ENCODE results near the gene UHRF1.

DNA sequence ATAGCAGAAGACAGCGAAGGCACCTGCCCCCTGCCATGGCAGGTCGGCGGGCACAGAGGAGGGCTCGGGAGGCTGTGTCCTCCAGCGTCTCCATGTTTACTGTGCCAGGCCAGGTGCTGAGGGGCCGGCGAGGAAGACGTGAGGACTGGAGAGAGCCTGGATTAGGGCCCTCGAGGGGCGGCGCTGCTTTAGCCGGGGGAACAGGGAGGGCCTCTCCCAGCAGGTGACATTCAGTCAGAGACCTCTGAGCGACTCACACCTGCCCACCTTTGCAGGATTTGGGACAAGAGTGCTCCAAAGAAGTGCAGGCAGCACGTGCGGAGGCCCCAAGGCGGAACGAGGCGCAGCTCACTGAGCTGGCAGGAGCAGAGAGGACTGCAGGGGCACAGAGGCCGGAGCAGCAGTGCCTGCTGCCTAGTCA, 77.2 kb downstream of the UHRF1 start:
- TF ChIP-seq, protein P1, sequence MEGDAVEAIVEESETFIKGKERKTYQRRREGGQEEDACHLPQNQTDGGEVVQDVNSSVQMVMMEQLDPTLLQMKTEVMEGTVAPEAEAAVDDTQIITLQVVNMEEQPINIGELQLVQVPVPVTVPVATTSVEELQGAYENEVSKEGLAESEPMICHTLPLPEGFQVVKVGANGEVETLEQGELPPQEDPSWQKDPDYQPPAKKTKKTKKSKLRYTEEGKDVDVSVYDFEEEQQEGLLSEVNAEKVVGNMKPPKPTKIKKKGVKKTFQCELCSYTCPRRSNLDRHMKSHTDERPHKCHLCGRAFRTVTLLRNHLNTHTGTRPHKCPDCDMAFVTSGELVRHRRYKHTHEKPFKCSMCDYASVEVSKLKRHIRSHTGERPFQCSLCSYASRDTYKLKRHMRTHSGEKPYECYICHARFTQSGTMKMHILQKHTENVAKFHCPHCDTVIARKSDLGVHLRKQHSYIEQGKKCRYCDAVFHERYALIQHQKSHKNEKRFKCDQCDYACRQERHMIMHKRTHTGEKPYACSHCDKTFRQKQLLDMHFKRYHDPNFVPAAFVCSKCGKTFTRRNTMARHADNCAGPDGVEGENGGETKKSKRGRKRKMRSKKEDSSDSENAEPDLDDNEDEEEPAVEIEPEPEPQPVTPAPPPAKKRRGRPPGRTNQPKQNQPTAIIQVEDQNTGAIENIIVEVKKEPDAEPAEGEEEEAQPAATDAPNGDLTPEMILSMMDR (IDR thresholded peaks at IDR 0.05), result no peak
- TF ChIP-seq SIN3A (IDR thresholded peaks at IDR 0.05; ENCODE audit: borderline replicate concordance, insufficient read depth, low read depth, low read length) (no peak), TCF7L2 (IDR thresholded peaks at IDR 0.05; ENCODE audit: low read depth, low read length) (no peak), POLR2AphosphoS5 (IDR thresholded peaks at IDR 0.05; ENCODE audit: low read depth, low read length) (no peak)
- TF ChIP-seq, protein P2, sequence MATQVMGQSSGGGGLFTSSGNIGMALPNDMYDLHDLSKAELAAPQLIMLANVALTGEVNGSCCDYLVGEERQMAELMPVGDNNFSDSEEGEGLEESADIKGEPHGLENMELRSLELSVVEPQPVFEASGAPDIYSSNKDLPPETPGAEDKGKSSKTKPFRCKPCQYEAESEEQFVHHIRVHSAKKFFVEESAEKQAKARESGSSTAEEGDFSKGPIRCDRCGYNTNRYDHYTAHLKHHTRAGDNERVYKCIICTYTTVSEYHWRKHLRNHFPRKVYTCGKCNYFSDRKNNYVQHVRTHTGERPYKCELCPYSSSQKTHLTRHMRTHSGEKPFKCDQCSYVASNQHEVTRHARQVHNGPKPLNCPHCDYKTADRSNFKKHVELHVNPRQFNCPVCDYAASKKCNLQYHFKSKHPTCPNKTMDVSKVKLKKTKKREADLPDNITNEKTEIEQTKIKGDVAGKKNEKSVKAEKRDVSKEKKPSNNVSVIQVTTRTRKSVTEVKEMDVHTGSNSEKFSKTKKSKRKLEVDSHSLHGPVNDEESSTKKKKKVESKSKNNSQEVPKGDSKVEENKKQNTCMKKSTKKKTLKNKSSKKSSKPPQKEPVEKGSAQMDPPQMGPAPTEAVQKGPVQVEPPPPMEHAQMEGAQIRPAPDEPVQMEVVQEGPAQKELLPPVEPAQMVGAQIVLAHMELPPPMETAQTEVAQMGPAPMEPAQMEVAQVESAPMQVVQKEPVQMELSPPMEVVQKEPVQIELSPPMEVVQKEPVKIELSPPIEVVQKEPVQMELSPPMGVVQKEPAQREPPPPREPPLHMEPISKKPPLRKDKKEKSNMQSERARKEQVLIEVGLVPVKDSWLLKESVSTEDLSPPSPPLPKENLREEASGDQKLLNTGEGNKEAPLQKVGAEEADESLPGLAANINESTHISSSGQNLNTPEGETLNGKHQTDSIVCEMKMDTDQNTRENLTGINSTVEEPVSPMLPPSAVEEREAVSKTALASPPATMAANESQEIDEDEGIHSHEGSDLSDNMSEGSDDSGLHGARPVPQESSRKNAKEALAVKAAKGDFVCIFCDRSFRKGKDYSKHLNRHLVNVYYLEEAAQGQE (IDR thresholded peaks at IDR 0.05; ENCODE audit: insufficient read depth in 1 of 2, low read depth in 2 of 2, low read length in 1 of 2), result no peak
